Skeletal muscle tissue (tissue), 4 donors: Measurements from ENCODE around the gene SLTM. TPM values are rescaled to one million over a fixed set of nuclear protein-coding genes. Genes with fewer than 3 reads are reported as not detected.

Experiments used
- H3K27ac ChIP-seq: one replicate; pipeline ENCODE4 v1.7.0; 2013; ENCODE audit warnings: mild to moderate bottlenecking, low read depth, low read length, inconsistent platforms
- H3K27me3 ChIP-seq, 3 donors: one replicate each; pipeline ENCODE4 v1.7.0; 2013; ENCODE audit warnings: low read length in 3 of 3; ENCODE audit not compliant: control insufficient read depth in 3 of 3, insufficient read depth in 3 of 3
- H3K36me3 ChIP-seq, 3 donors: one replicate each; pipeline ENCODE4 v1.7.0; 2013; ENCODE audit warnings: low read length in 3 of 3; ENCODE audit not compliant: control insufficient read depth in 3 of 3, insufficient read depth in 3 of 3
- H3K4me1 ChIP-seq, 3 donors: one replicate each; pipeline ENCODE4 v1.7.0; 2013; ENCODE audit warnings: low read length in 3 of 3, mild to moderate bottlenecking in 3 of 3; ENCODE audit not compliant: control insufficient read depth in 3 of 3, insufficient read depth in 3 of 3
- H3K4me3 ChIP-seq, 3 donors: one replicate each; pipeline ENCODE4 v1.7.0; 2013; ENCODE audit warnings: low read length in 3 of 3
- H3K9ac ChIP-seq, 3 donors: one replicate each; pipeline ENCODE4 v1.7.0; 2013; ENCODE audit warnings: low read length in 3 of 3, mild to moderate bottlenecking in 3 of 3, moderate library complexity in 2 of 3, low read depth in 1 of 3
- H3K9me3 ChIP-seq, 3 donors: one replicate each; pipeline ENCODE4 v1.7.0; 2013; ENCODE audit warnings: low read length in 3 of 3; ENCODE audit not compliant: control insufficient read depth in 3 of 3
- total RNA-seq: library from RNA; depleted of rRNA; stranded (reverse); fragments of >200 nt; gene quantifications from one replicate; pipeline ENCODE4 v1.2.3, GENCODE V29; 2014
- donor health status: Osteomylitis.

Gene SLTM
- total RNA-seq, 1 donor from 2014 or later, result 63.7 TPM

DNA sequence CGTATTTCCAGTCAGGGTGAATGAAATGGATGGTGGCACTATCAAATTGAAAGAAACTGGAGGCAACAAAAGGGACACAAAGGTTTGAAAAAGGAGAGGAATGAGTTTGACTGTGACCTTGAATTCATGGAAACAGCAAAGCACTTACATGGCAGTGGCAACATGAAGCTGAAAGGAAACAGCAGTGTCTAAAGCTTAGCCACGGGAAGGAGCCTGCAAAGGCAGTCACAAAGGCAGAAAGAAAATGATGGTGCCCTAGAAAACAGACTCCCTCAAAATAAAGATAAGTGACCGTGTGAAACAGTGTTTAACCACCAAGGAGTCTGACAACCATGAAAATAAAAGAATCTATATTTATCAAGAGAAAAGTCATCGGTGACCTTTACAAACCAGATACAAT, 51.2 kb downstream of the SLTM start:
- no peaks in the 10 kb centered on the region for H3K9me3 ChIP-seq
- H3K4me3 ChIP-seq, result no peak overlapping the region
- H3K36me3 ChIP-seq, result peaks cover 46 to 77% (median 73%) of the 10 kb centered on the region in 3 donors
- H3K4me1 ChIP-seq, result no peaks in the 10 kb centered on the region
- H3K9ac ChIP-seq, result no peak overlapping the region
- H3K27me3 ChIP-seq, result no peaks in the 10 kb centered on the region
- no peak overlapping the region for H3K27ac ChIP-seq

DNA sequence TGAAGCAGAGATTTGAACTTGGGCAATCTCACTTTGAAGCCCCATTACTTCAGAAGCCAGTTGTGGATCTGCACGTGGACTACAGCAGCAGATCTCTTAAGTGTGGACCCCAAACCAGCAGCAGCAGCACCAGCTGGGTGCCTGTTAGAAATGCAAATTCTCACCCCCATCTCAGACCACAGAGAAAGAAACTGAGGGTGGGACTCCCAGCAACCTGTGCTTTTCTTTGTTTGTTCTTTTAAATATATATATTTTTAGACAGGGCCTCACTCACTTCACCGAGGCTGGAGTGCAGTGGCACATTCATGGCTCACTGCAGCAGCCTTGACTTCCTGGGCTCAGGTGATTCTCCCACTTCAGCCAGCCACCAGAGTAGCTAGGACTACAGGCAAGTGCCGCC, 53.2 kb downstream of the SLTM start:
- no peak overlapping the region for H3K9ac ChIP-seq
- peaks cover 38 to 70% (median 58%) of the 10 kb centered on the region in 3 donors for H3K36me3 ChIP-seq
- no peak overlapping the region for H3K27ac ChIP-seq

DNA sequence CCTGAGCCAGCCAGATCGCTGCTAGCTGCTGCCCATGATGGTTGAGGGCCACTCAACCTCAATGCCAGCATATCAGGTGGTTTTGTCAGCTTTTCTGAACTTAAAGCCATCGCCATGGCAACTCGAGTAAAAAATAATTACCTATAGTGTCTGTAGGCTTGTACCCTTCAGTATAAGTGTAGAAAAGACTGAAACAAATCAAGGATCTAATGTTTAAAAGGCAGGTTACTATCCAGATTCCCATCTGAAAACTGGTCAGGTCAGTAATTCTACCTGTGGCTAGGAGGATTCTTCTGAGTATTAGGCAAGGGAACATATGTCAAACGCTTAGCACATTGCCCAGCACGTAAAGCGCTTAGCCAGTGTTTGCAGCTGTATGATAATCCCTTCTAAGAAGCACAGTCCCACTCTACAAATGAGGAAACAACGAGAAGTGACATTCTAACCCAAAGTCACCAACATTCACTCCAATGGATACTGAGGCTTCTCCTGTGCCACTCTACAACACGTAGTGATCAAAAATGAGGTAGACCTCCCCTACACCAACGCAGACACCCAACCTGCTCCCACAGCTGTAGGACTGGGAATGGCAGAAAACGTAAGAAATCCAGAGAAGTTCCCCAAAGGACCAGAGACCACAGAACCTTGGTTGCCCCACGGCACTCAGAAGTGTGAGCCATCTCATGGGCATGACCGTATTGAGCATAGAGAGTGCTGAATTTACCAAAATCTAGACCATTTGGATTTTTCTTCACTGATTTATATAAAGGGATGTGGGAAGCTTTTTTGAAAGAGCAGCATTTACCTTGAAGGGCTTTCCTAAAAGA, 55.3 kb downstream of the SLTM start:
- no peaks in the 10 kb centered on the region for H3K27me3 ChIP-seq

More for the DNA sequence above, 53.2 kb downstream of the SLTM start:
- no peaks in the 10 kb centered on the region for H3K27me3 ChIP-seq
- no peaks in the 10 kb centered on the region for H3K9me3 ChIP-seq
- no peak overlapping the region for H3K4me3 ChIP-seq
- H3K4me1 ChIP-seq, result no peaks in the 10 kb centered on the region

DNA sequence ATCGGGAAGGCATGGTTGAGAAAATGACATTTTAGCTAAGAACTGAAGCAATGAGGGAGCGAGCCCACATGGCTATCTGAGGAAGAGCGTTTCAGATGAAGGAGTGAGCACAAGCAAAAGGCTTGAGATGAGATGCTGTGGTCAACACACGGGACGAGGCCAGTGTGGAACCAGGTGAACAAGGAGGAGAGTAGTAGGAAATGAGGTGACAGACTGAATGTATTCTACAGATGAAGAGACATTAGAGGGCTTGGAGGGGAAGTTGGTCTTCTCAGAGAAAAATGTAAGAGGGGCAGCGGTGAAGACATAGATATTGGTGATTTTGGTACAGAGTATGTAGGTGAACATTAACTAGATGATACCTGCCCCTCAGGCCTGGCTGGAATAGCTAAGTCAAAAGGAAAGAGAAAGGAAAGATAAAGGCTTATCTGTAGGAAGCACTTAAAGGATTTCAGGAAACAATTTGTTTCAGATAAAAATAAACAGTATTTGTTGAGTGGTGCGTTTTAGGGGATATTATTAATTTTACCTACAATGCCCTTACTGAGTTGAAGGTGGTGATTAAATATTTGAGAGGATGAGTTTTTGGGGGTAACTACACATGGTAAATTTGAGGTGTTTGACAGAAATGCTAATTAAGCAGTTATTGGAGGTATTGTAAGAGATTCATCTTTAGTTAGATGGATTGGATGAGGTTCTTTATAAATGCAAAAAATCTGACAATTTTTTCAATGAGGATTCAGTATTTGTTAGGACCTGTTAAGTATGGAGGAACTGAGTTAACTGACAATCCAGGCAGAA, 57.0 kb downstream of the SLTM start:
- H3K9ac ChIP-seq, result no peak overlapping the region
- H3K9me3 ChIP-seq, result no peaks in the 10 kb centered on the region
- H3K27ac ChIP-seq, result no peak overlapping the region
- H3K27me3 ChIP-seq, result no peaks in the 10 kb centered on the region
- H3K4me1 ChIP-seq, result no peaks in the 10 kb centered on the region
- H3K4me3 ChIP-seq, result no peak overlapping the region
- peaks cover 17 to 38% (median 29%) of the 10 kb centered on the region in 3 donors for H3K36me3 ChIP-seq

More for the DNA sequence above, 55.3 kb downstream of the SLTM start:
- H3K27ac ChIP-seq, result no peak overlapping the region
- H3K4me1 ChIP-seq, result no peaks in the 10 kb centered on the region
- peaks cover 27 to 51% (median 40%) of the 10 kb centered on the region in 3 donors for H3K36me3 ChIP-seq
- H3K4me3 ChIP-seq, result no peak overlapping the region
- no peak overlapping the region for H3K9ac ChIP-seq
- no peaks in the 10 kb centered on the region for H3K9me3 ChIP-seq

DNA sequence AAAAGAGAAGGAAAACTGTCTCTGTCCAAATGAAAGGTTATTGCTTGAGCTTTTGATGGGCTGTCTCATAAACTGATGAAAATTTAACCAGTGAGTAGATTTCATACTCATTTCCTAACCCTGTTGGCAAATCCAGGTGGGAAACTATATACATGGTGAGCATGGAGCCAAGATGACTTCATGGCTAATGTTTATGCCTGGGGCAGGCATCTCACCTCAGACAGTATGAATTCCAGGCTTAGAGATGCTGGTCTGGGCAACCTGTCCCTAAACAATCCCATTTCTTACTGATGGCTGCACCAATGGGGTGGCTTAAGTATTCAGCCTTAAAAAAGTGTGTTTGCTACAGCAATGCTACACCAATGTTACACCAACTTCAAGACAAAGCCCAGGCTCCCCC, 58.1 kb downstream of the SLTM start:
- H3K27ac ChIP-seq, result no peak overlapping the region
- H3K4me1 ChIP-seq, result no peaks in the 10 kb centered on the region
- no peaks in the 10 kb centered on the region for H3K9me3 ChIP-seq
- H3K36me3 ChIP-seq, result peaks cover 10 to 29% (median 29%) of the 10 kb centered on the region in 3 donors
- H3K27me3 ChIP-seq, result no peaks in the 10 kb centered on the region
- no peak overlapping the region for H3K9ac ChIP-seq
- no peak overlapping the region for H3K4me3 ChIP-seq

DNA sequence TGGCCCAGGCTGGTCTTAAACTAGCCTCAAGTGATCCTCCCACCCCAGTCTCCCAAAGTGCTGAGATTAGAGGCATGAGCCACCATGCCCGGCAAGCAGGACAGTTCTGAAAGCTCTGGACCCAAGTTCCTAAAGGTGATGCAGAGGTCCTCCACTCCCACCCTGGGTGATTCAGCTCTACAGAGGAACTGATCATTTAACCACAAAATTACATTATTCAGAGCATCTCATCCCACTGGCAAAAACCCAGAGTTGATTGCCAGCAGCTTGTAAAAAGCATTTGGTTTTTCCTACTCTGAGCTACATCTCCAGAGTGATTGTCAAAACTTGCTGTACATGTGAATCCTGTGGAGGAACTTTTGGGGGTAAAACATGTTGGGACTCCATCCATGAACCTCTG, 60.2 kb downstream of the SLTM start:
- H3K36me3 ChIP-seq, result peaks cover 4 to 11% (median 9%) of the 10 kb centered on the region in 3 donors
- no peak overlapping the region for H3K4me3 ChIP-seq
- no peak overlapping the region for H3K27ac ChIP-seq

DNA sequence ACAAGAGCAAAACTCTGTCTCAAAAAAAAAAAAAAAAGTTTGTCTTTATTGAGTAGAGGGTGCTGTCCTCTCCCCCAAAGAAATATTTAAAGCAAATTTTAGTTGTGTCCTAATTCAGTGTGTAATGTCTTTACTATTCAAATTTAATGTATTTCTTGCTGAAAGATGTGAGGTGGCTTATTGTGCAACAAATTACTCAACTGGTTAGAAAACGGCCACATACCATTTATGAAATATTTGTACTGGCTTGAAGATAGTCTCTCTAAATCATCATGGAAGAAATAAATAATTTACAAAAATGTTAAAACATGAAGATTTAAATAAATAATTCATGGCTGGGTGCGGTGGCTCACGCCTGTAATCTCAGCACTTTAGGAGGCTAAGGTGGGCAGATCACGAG, 63.0 kb downstream of the SLTM start:
- H3K27me3 ChIP-seq, result no peaks in the 10 kb centered on the region
- H3K4me3 ChIP-seq, result no peak overlapping the region
- no peaks in the 10 kb centered on the region for H3K9me3 ChIP-seq
- H3K27ac ChIP-seq, result no peak overlapping the region
- no peak overlapping the region for H3K9ac ChIP-seq
- H3K4me1 ChIP-seq, result peaks cover 0 to 1% (median 0%) of the 10 kb centered on the region in 3 donors
- H3K36me3 ChIP-seq, result no peaks in the 10 kb centered on the region

More for the DNA sequence above, 60.2 kb downstream of the SLTM start:
- Histone ChIP-seq H3K9ac (no peak overlapping the region), H3K9me3 (no peaks in the 10 kb centered on the region), H3K27me3 (no peaks in the 10 kb centered on the region), H3K4me1 (no peaks in the 10 kb centered on the region)

DNA sequence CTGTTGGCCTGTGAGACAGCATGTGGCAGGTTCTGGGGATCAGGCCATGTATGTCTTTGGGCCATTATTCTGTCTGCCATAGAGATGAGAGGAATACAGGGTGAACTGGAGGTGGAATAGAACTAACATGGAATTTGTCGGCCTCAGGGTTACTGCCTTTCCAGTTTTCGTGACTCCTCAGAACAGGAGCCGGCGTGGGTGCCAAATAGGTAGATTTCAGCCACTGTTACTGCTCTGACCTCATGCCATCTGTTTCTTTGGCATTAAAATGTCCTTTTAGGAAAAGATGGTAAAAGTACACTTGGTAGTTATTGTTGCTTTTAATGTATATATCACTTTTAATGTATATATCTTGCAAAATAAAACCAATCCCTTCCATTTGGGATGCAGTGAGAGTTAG, 65.6 kb downstream of the SLTM start:
- H3K4me3 ChIP-seq, result no peak overlapping the region
- H3K27ac ChIP-seq, result no peak overlapping the region
- H3K27me3 ChIP-seq, result peaks cover 0 to 5% (median 0%) of the 10 kb centered on the region in 3 donors
- H3K36me3 ChIP-seq, result no peaks in the 10 kb centered on the region
- H3K9ac ChIP-seq, result no peak overlapping the region
- no peaks in the 10 kb centered on the region for H3K9me3 ChIP-seq
- peaks cover 0 to 8% (median 6%) of the 10 kb centered on the region in 3 donors for H3K4me1 ChIP-seq

DNA sequence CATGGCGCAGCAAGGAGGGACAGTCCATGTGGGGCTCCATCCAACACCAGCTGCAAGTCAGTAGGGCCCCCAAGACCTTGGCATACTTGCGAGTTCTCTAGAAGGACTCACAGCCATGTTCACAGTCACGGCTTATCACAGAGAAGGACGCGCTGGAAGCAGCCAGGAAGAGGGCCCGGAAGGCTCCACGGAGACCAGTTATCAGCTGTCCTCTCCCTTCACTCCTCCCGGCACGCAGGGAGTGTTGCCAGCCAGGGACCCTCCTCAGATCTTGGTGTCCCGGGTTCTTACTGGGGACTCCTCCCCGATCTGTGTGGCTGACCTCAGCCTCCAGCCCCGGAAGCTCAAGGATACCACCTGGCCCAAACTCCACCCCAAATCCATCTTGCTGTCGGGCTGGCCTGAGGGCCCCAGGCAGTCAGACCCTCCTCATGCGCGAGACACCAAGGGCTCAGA, 68.0 kb downstream of the SLTM start:
- H3K36me3 ChIP-seq, result no peaks in the 10 kb centered on the region
- H3K27me3 ChIP-seq, result peaks cover 0 to 5% (median 0%) of the 10 kb centered on the region in 3 donors
- H3K9me3 ChIP-seq, result no peaks in the 10 kb centered on the region
- H3K27ac ChIP-seq, result no peak overlapping the region
- peaks cover 0 to 8% (median 6%) of the 10 kb centered on the region in 3 donors for H3K4me1 ChIP-seq
- H3K9ac ChIP-seq, result peak overlapping the region; percentile 14 to 74 (median 54)
- peak overlapping the region; percentile 56 to 66 (median 61) for H3K4me3 ChIP-seq
